Stimulated activated CD4-positive, alpha-beta T cell treated with anti-CD3 and anti-CD28 coated beads, TNF-alpha, amount 100 ng/mL, for 24 hours (primary cell): ENCODE data around the gene HID1.
A peak's percentile ranks its signal among the peaks of the same experiment; 100 is the strongest.

ENCODE experiments used
- DNase-seq, 3 experiments: peaks; one replicate each; pipeline ENCODE4 v3.0.0-alpha.2; 2020; ENCODE audit warnings: low read depth in 3 of 3

HID1 gene

DNA sequence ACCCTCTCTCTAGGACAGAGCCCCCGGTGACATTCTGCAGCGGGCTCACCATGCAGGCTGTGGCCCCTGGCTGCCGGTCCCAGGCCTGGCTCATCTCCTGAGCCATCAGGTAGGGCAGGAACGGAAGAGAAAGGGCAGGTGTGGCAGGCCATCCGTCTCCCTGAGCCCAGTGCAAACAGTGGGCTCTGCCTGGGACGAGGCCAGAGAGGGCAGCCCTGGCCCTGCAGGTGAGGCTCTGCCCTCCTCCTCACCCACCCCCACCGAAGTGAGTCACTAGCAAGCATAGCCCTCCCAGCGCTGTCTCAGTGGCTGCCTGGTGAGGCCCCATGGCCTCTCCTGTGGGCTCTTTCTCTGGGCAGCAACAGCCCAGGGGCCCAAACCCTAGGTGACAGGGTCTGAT, 22.4 kb downstream of the HID1 start:
- DNase-seq: no peak

GRCh38 chr17:74949455-74950115, 23.0 kb downstream of the HID1 start:
- DNase-seq: no peak

- no peak for DNase-seq
Observed at GRCh38 chr17:74947041-74947754, 25.4 kb downstream of the HID1 start.

- no peak for DNase-seq
Observed at GRCh38 chr17:74946641-74947040, 25.9 kb downstream of the HID1 start.

- DNase-seq: no peak
Observed at GRCh38 chr17:74945543-74945942, 27.0 kb downstream of the HID1 start.

- no peak for DNase-seq
Observed at GRCh38 chr17:74943808-74944522, 28.6 kb downstream of the HID1 start.

- DNase-seq: no peak
Observed at GRCh38 chr17:74941128-74941725, 31.3 kb downstream of the HID1 start.

GRCh38 chr17:74939534-74939933, 33.0 kb downstream of the HID1 start:
- no peak for DNase-seq

DNA sequence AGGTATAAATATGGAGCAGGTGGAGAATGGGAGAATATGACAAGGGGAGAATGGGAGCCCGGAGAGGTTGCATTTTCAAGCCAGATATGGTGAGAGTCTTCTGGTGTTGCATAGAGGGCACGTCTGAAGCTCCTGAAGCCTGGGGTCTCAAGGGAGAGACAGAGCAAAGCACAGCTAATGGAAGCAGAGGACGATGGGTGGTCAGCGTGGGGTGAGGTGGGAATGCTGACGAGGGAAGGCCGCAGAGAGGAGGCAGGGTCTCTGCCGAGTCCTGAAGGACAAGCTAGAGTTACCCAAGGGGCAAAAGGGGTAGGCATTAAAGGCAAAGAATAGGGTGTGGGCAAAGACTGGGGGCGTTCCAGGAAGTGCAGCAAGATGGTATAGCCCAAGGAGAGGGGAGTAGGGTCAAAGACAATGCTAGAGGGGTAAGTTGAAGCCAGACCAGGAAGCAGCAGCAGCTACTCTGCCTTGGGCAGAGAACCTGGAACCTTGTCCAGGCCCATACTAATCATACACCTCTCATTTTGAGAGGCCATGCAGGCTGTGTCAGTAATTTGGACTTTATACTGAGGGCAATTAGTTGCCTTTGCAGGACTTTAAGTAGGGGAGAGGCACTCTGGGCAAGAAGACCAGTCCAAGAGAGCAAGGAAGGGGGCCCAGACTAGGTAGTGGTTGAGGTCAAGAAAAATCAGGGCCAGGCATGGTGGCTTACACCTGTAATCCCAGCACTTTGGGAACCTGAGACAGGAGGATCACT, 34.2 kb downstream of the HID1 start:
- DNase-seq: no peak

DNA sequence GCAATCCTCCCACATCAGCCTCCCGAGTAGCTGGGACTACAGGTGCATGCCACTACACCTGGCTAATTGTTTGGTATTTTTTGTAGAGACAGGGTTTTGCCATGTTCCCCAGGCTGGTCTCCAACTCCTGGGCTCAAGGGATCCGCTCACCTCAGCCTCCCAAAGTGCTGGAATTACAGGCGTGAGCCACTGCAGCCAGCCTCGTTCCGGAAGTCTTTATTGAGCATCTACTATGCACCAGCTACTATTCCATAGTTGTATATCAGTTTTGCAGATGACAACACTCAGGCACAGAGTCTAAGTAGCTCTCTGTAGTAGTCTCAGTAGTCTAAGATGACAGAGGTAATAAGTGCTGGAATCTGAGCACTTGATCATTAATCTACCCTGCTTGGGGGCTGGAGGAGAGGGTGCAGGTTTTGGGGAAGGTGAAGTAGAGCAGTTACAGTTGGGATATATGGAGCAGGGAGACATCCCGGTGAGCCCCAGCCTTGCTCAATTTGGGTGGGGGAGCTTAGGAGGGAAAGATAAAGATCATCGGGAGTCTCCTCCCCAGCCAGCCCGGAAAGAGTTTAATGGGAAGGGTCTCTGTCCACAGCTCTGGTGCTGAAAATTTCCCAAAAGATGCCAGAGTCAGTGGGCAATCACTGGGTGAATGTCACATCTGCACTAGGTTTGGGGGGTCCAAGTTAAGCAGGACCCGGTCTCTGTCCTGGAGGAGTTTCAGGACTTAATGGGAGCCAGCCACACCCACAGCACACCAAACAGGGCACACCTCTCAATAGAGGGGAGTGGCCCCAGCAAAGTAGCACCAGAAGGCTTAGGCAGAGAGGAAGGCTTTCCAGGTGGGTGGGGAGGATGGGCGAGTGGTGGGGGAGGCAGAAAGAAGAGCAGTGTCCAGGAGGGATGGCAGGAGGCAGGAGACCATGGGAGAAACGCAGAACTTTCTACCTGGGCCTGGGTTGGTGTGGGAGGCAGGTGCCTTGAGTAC, 35.2 kb downstream of the HID1 start:
- no peak for DNase-seq

DNA sequence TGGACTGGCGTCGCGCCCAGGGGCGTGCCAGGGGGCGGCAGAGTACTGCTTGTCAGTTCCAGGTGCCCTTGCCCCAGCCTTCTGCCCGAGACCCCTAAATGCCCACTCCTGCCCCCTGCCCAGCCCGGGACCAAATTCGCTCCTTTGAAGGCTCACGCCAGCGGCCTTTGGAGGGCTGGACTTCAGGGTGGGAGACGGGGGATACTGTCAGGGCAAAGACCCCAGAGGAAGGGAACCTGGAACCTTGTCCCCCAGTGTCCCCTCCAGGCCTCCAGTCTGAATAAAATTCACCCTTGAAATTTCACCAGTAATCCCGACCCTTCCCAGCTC, 36.1 kb downstream of the HID1 start:
- no peak for DNase-seq

DNA sequence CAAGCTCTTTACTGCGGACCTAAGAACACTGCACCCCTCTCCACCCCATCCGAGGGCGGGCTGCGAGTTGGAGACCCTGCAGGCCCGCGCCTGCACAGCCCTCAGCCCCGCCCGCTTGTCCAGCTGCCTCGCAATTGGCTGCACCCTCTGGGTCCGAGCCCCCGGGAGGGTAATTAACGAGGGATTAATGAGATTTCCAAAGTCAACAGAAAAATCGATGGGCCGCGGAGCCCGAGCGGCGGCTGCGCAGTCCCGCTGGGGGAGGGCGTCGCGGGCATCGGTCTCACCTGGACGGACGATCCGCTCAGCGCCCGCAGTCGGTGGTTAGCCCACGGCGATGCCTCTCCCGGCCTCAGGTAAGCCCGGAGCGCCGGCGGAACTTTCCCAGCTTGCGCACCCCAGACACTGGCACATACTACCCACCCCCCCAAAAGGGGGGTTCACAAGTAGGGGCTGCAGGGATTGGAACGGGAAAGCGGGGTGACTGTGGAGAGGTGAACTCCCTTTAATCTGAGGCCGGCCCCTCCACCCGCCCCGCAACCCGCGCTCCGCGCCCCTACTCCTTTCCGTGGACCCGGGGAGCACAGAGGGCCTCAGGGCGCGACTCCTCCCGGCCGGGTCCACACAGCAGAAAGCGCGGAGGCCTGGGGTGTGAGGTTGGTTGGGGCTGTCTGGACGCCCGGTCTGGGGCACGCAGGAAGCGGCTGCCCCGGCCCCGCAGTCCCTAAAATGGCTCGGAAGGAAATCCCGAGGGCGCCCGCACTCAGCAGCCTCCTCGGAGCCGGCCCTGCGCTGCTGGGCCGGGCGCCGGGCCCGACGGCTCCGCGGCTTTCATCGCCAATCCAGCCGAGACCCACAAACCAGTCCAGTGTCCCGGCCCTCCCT, 36.7 kb downstream of the HID1 start, which contains the start of gene OTOP3:
Gene OTOP3, plus strand, starts transcription at position 314 of the 885 bp plus-strand sequence. Its CDS starts 24 bp downstream, at position 338.
- DNase-seq: no peak

GRCh38 chr17:74935048-74935447, 37.5 kb downstream of the HID1 start:
- DNase-seq: no peak

GRCh38 chr17:74930535-74931036, 42.0 kb downstream of the HID1 start:
- DNase-seq: no peak

DNA sequence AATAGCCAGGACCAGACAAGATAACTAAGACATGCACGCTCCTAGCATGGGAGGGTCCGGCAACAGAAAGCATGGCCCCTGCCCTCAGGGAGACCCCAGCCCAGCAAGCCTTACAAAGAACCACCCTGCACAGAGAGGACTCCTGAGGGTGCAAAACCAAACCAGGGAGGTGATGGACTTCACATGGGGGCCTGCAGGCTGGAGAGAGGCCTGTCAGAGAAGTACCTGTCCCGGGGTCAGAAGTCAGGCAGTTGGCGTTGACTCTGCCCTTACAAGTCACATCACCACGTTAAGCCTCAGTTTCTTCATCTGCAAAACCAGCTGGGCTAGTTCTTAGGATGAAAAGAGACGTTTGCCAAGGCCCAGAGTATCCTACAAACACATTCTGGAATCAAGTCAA, 43.8 kb downstream of the HID1 start:
- DNase-seq: no peak

DNA sequence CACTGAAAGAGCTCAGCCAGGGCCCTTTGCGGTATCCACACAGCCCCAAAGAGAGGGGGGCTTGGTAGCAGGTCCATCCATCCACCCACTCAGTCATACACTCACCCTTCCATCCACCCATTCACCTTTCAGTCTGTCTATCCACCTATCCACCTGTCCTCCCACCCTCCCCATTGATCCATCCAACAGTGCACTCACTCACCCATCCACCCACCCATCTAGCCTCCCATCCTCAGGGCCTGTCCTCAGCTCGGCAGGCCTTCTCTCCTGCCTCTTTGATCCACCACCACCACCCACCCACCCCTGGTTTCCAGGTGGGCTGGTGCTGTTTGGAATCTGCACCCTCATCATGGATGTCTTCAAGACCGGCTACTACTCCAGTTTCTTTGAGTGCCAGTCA, 47.3 kb downstream of the HID1 start:
- DNase-seq: no peak

DNA sequence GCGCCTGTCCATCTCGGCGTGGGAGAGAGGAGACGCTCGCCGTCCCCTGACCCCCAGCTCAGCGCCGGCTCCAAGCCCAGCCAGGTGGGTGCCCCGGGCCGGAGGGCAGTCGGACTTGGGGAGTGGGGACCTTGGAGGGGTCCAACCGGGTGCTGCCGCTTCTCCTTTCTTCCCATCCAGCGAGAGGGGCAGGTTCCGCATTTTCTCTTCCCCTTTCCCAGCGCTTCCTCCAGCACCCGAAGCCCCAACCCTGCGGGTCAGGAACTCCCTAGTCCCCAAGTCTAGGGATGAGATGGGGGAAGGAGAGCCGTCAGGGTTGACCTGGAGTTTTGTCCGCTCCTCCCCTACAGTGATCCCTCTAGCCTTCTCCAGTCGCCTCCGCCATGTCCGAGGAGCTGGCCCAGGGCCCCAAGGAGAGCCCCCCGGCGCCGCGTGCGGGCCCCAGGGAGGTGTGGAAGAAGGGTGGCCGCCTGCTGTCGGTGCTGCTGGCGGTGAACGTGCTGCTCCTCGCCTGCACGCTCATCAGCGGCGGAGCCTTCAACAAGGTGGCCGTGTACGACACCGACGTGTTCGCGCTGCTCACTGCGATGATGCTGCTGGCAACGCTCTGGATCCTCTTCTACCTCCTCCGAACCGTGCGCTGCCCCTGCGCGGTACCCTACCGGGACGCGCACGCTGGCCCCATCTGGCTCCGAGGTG, 48.2 kb downstream of the HID1 start, which contains the start of gene OTOP2:
Gene OTOP2, plus strand, starts transcription at position 24 of the 699 bp plus-strand sequence. Its CDS starts 360 bp downstream, at position 384.
- no peak for DNase-seq

DNA sequence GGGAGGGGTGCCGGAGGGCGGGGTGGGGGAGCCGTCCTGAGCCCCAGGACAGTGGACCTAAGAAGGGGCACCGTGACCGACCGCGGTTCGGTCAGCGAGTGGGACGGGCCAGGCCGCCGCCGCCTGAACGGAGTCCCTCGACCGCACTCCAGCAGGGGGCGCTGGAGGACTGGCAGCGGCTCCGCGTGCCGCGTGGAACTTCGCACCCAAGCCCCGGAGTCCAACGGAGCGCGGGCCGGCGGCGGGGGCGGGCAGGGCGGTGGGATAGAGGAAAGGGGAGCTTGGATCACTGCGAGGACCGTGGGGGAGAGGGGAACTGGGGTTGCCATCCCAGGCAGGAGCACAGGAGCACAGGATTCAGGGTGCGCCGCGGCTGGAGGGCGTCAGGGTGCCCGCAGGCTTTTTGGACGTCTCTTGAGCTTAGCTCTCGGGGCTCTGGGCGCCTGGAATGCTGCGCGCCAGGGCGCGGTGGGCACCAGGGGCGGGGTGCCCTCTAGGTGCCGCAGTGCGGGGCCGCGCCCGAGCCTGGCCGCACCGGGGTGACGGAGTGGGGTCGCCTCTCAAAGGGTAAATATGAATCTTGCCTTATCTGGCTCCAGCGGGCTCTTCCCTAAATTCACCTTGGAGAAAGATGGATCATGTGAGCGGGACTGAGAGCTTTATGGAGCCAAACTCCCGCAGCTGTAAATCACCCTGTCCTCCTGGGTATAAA, 48.9 kb downstream of the HID1 start:
- DNase-seq: peak; percentile 35 to 69 (median 45)
